ENCODE data around the gene BCAS4.

DNA sequence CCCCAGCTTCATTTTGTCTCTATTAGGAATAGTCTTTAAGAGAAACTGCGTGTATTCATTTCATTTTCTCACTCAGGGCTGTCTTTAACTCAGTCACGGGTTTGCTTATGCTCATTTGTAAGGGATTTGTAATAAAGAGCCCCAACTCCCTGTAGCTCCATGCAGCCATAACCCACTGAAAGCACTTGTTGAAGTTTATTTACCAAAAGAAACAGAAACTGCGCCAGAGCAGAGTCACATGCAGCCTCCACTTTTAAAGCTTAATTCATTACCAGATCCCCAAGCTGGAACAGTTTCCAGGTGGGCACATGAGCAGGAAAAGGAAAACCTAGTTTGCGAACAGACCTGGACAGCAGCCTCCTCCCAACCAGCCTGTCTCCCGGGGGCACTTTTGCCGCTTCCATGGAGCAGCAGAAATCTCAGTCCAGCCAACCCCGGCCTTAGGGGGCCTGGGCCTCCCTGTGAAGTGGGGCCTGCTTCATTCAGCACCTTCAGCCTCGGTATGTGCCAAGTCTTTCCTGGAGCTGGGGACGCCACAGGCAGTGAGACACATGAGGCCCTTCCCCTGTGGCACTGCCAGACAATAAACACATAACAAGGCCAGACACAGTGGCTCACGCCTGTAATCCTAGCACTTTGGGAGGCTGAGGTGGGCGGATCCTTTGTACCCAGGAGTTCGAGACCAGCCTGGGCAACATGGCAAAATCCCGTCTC lies 4.5 kb downstream of the BCAS4 start:
- TF ChIP-seq, protein P1, sequence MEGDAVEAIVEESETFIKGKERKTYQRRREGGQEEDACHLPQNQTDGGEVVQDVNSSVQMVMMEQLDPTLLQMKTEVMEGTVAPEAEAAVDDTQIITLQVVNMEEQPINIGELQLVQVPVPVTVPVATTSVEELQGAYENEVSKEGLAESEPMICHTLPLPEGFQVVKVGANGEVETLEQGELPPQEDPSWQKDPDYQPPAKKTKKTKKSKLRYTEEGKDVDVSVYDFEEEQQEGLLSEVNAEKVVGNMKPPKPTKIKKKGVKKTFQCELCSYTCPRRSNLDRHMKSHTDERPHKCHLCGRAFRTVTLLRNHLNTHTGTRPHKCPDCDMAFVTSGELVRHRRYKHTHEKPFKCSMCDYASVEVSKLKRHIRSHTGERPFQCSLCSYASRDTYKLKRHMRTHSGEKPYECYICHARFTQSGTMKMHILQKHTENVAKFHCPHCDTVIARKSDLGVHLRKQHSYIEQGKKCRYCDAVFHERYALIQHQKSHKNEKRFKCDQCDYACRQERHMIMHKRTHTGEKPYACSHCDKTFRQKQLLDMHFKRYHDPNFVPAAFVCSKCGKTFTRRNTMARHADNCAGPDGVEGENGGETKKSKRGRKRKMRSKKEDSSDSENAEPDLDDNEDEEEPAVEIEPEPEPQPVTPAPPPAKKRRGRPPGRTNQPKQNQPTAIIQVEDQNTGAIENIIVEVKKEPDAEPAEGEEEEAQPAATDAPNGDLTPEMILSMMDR (IDR thresholded peaks at IDR 0.05) = no peak
- TF ChIP-seq POLR2A (IDR thresholded peaks at IDR 0.05) = no peak

Measured in tibial nerve (tissue), 3 donors.